ENCODE data around the gene SHQ1. TPM values are rescaled to one million over a fixed set of nuclear protein-coding genes. Genes with fewer than 3 reads are reported as not detected.

SHQ1 gene
- total RNA-seq, 2 donors from 2014 or later, result 16.5 to 19.5 TPM

- Histone ChIP-seq H3K9me3 (no peaks in the 10 kb centered on the region), H3K27ac (peak overlapping the region; percentile 79 to 84), H3K4me1 (peaks cover 0 to 61% of the 10 kb centered on the region in 2 donors), H3K4me3 (no peak overlapping the region), H3K27me3 (no peaks in the 10 kb centered on the region), H3K36me3 (no peaks in the 10 kb centered on the region)
- TF ChIP-seq CTCF (IDR thresholded peaks at IDR 0.05), result no peak
- DNase-seq (ENCODE audit: low spot score), result no peak
These were observed 44.0 kb upstream of the SHQ1 start for GRCh38 chr3:72892081-72892775.

- peak; percentile 73 for DNase-seq (ENCODE audit: low spot score)
- no peak overlapping the region for H3K4me3 ChIP-seq
These were observed 43.0 kb upstream of the SHQ1 start for GRCh38 chr3:72891053-72891855.

GRCh38 chr3:72890166-72890925 is 42.1 kb upstream of the SHQ1 start:
- H3K27ac ChIP-seq, result peak overlapping the region; percentile 79 to 84
- no peak for DNase-seq (ENCODE audit: low spot score)
- H3K36me3 ChIP-seq, result no peaks in the 10 kb centered on the region
- no peaks in the 10 kb centered on the region for H3K9me3 ChIP-seq
- no peaks in the 10 kb centered on the region for H3K27me3 ChIP-seq
- H3K4me3 ChIP-seq, result peak overlapping the region in 1 of 2 donors; percentile 51
- peaks cover 0 to 54% of the 10 kb centered on the region in 2 donors for H3K4me1 ChIP-seq
- no peak for TF ChIP-seq CTCF (IDR thresholded peaks at IDR 0.05)

More at GRCh38 chr3:72891053-72891855, 43.0 kb upstream of the SHQ1 start:
- no peaks in the 10 kb centered on the region for H3K9me3 ChIP-seq
- TF ChIP-seq CTCF (IDR thresholded peaks at IDR 0.05), result peak in 1 of 2 donors; percentile 43
- peak overlapping the region; percentile 79 to 84 for H3K27ac ChIP-seq
- no peaks in the 10 kb centered on the region for H3K27me3 ChIP-seq
- peaks cover 0 to 58% of the 10 kb centered on the region in 2 donors for H3K4me1 ChIP-seq
- H3K36me3 ChIP-seq, result no peaks in the 10 kb centered on the region

- Histone ChIP-seq H3K4me3 (peak overlapping the region; percentile 44 to 51), H3K4me1 (peaks cover 0 to 46% of the 10 kb centered on the region in 2 donors), H3K9me3 (no peaks in the 10 kb centered on the region), H3K27ac (peak overlapping the region; percentile 79 to 84), H3K36me3 (no peaks in the 10 kb centered on the region), H3K27me3 (no peaks in the 10 kb centered on the region)
- DNase-seq (ENCODE audit: low spot score), result no peak
- TF ChIP-seq CTCF (IDR thresholded peaks at IDR 0.05), result no peak
These were observed 41.3 kb upstream of the SHQ1 start for GRCh38 chr3:72889310-72890165.

Data from right atrium auricular region (tissue), 2 donors.